ENCODE results near the gene NFKB1.

- TF ChIP-seq CTCF (optimal IDR thresholded peaks at IDR 0.05 in 1 of 3, IDR thresholded peaks at IDR 0.05 in 1 of 3, conservative IDR thresholded peaks at IDR 0.05 in 1 of 3; ENCODE audit: extremely low read depth in 1 of 3, insufficient read depth in 2 of 3, low read length in 3 of 3) (no peak), EZH2 (IDR thresholded peaks at IDR 0.05; ENCODE audit: low read length) (no peak)
Measured at GRCh38 chr4:102527695-102528283, 26.6 kb downstream of the NFKB1 start.

All from keratinocyte (primary cell).